Mononuclear cell (primary cell): Measurements from ENCODE around the gene ZNF302. TPM values are rescaled to one million over a fixed set of nuclear protein-coding genes. Genes with fewer than 3 reads are reported as not detected.
"Not testable (repeated sequence)": the region's sequence is repeated elsewhere in the genome, so short reads cannot be mapped to it uniquely, and the experiment has no call there.

Source experiments
- H3K27me3 ChIP-seq: 2 replicates; pipeline ENCODE4 v1.6.0; 2011; ENCODE audit warnings: low read length, control low read depth; ENCODE audit not compliant: insufficient read depth
- H3K4me1 ChIP-seq: 2 replicates; pipeline ENCODE4 v1.5.1; 2011; ENCODE audit warnings: mild to moderate bottlenecking, low read length, control low read depth; ENCODE audit not compliant: insufficient read depth
- H3K4me3 ChIP-seq: 2 replicates; pipeline ENCODE4 v1.5.1; 2011; ENCODE audit warnings: mild to moderate bottlenecking, low read length, moderate library complexity
- H3K9me3 ChIP-seq: 2 replicates; pipeline ENCODE4 v1.5.1; 2011; ENCODE audit warnings: low read depth, mild to moderate bottlenecking, control low read depth, low read length
- total RNA-seq: library from RNA; depleted of rRNA; stranded (reverse); fragments of >200 nt; gene quantifications from one replicate; pipeline ENCODE4 v1.2.3, GENCODE V29; 2012

ZNF302 gene
- total RNA-seq = 7.7 TPM

DNA sequence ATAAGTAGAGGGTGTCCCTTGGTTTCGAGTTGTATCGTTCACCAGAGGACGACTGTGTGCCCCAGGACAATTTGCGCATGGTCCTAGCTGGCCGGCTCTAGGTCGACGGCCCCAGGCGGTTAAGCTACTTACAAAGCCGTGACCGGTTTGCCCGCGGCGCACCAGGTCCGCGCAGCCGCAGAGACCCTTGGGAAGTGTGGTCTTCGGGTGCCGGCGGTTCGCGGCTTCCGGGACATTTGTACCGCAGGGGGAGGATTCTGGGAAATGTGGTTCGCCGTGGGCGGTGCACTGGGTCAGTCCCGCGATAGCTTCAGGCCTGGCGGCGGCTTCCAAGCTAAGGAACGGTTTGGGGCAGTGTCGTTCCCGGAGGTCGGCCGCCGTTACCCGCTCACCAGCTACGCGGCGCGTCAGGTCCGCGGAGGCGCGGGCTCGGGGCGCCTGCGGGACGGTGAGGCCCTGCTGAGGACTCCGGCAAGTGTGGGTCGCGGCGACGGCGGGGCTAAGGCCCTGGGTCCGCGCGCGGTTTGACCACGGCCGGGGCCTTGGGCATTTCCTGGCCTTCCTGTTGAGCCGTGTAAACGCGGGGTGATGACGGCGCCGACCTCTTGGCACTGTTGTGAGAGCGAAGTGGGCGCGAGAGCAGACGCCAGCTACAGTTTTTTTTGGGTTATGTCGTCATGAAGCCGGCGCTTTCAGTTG is at the start of gene ZNF302:
Gene ZNF302 (plus strand): TSS at position 293 of the 699 bp plus-strand sequence. CDS start 1,127 bp downstream, outside the sequence.
- H3K27me3 ChIP-seq = peaks cover 5% of the 10 kb centered on the region
- peaks cover 15% of the 10 kb centered on the region for H3K4me1 ChIP-seq
- H3K4me3 ChIP-seq = peak within 1 kb of the TSS; percentile 76
- H3K9me3 ChIP-seq = peaks cover 18% of the 10 kb centered on the region

DNA sequence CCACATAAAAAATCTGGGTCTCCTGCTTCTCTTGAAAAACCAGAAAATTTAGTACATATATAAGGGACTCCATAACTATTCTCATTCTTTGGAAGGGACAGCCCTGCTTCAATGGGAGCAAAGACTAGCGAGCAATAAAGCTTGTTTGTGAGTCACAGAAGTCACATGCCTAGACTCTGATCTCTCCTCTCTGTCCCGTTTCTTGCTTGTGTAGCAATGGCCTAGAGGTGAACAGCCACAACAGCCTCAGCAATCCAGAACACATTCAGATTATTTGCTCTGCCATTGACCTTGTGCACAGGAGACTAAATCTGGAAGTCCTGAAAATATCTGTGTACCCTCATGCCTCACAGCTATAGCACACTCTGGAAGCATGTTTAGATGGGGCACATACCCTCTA is 43.7 kb upstream of the ZNF302 start:
- Histone ChIP-seq H3K9me3 (peaks cover 10% of the 10 kb centered on the region), H3K4me1 (no peaks in the 10 kb centered on the region), H3K4me3 (no peak overlapping the region), H3K27me3 (no peaks in the 10 kb centered on the region)

DNA sequence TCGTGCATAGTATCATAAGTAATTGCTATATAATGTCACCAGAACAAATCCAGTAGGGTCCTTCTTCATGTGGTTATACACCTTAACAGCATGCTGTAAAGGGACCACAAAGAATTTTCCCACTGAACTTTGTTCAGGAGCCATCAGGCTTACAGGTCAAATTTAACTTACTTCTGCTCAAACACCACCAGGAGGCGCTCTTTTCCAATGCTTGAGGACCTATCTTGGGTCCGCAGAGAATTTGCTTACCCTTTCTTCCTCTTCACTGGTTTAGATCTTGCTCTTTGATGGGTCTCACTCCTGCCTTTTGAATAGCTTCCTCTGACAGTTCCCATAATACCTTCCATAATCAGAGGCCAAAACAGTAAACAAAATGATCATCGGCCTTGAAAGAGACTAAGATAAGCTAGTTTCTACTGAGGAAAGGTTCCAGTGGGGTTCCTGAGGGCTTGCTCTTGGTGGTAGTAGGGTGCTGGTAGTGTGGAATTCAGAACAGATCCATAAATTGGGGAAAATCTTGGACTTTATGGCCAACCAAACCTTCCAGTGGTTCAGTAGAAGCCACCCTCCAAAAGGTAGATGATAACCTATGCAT is 37.9 kb upstream of the ZNF302 start:
- no peaks in the 10 kb centered on the region for H3K27me3 ChIP-seq
- H3K9me3 ChIP-seq = peaks cover 8% of the 10 kb centered on the region
- H3K4me3 ChIP-seq = no peak overlapping the region
- H3K4me1 ChIP-seq = no peaks in the 10 kb centered on the region

- H3K27me3 ChIP-seq = no peaks in the 10 kb centered on the region
- no peak overlapping the region for H3K4me3 ChIP-seq
- H3K9me3 ChIP-seq = no peaks in the 10 kb centered on the region
- H3K4me1 ChIP-seq = no peaks in the 10 kb centered on the region
Measured at GRCh38 chr19:34642241-34642640, 35.2 kb upstream of the ZNF302 start.

DNA sequence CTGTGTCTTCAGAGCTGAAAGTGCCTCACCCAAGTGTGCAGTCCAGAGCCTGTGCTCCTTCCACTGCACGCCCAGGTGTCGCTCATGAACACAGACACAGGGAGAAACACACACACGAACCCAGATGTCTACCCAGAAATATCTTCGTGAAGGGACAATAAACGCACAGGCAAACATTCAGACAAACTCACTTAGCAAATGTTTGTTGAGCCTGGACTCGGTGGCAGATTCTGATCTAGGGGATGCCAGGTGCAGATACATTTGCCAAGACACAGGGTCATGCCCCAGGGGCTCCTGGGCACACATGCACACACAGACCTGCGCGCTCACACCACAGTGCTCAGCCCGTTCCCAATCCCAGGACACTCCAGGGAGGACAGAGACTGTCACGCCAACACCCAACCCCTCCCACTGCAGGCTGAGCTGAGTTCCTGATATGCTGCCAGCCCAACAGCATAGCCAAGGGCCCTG is 32.5 kb upstream of the ZNF302 start:
- Histone ChIP-seq H3K9me3 (no peaks in the 10 kb centered on the region), H3K4me1 (no peaks in the 10 kb centered on the region), H3K4me3 (no peak overlapping the region), H3K27me3 (no peaks in the 10 kb centered on the region)

DNA sequence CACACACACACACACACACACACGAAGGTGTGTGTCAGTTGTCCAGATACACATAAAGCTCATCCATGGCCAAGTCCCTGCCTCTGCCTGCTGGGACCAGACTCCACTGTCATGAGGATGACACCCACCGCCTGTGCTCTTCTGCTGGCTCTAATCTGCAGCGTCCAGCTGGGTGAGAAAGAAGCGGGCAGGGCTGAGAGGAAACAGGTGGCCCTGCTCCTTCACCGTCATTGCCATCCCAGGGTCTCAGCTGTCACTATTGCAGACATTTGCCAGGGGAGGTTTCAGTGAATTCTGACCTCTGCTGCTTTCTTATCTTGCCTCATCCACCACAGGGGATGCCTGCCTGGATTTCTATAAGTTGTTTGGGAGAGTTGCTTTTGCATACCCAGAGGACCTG is 31.9 kb upstream of the ZNF302 start:
- H3K4me3 ChIP-seq = no peak overlapping the region
- H3K9me3 ChIP-seq = no peaks in the 10 kb centered on the region
- no peaks in the 10 kb centered on the region for H3K27me3 ChIP-seq
- H3K4me1 ChIP-seq = no peaks in the 10 kb centered on the region

DNA sequence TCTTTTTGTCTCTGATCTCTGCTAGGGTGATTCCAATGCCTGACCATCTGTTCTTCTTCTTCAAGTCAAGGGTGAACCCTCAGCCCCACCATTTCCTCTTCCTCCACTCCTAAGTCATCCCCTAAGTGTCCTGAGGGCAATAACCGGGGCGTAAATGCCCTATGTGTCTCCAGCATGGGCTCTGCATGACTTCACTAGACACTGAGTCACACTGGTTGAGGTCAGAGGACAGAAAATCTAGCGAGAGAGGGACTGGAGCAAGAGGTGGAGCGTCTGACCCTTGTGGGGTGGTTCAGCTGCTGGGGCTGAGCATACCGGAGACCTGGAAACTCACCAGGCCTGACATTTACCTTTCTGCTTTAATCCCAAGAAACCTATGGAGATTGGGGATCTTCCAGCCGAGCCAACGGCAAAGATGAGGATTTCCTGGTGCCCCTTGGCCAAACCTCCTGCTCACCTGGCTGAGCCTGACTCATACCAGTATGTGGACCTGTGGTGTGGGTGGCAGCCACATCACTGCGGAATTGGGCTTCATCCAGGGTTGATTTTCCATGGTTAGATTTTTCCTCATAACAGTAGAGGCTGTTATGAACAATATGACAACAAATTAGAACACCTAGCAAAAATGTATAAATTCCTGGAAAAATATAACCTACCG is 27.5 kb upstream of the ZNF302 start:
- Histone ChIP-seq H3K27me3 (no peaks in the 10 kb centered on the region), H3K9me3 (peaks cover 10% of the 10 kb centered on the region), H3K4me1 (no peaks in the 10 kb centered on the region), H3K4me3 (no peak overlapping the region)

GRCh38 chr19:34651747-34652146 is 25.7 kb upstream of the ZNF302 start:
- no peaks in the 10 kb centered on the region for H3K4me1 ChIP-seq
- no peaks in the 10 kb centered on the region for H3K27me3 ChIP-seq
- no peak overlapping the region for H3K4me3 ChIP-seq
- peaks cover 10% of the 10 kb centered on the region for H3K9me3 ChIP-seq

DNA sequence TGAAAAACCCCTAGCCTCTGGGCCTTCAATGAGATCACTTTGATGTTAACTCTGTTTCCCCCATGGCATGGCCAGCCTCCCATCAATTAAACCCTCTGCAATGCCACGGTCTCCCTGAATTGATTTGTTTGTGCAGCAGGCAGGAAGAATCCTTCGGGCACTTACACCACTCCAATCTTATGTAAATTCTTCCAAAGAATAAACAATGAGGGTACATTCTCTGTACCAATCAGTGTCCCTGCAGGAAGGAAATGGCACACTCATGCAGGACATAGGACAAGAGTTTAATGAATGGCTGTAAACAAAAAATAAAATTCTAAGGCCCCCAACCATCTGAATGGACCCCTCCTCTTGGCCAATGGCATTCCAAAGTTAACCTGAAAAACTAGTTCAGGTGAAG is 22.7 kb upstream of the ZNF302 start:
- Histone ChIP-seq H3K4me1 (no peaks in the 10 kb centered on the region), H3K27me3 (no peaks in the 10 kb centered on the region), H3K4me3 (no peak overlapping the region), H3K9me3 (peaks cover 10% of the 10 kb centered on the region)

- H3K4me1 ChIP-seq = no peaks in the 10 kb centered on the region
- H3K4me3 ChIP-seq = no peak overlapping the region
- no peaks in the 10 kb centered on the region for H3K27me3 ChIP-seq
- peaks cover 10% of the 10 kb centered on the region for H3K9me3 ChIP-seq
Measured at GRCh38 chr19:34655651-34656050, 21.8 kb upstream of the ZNF302 start.

DNA sequence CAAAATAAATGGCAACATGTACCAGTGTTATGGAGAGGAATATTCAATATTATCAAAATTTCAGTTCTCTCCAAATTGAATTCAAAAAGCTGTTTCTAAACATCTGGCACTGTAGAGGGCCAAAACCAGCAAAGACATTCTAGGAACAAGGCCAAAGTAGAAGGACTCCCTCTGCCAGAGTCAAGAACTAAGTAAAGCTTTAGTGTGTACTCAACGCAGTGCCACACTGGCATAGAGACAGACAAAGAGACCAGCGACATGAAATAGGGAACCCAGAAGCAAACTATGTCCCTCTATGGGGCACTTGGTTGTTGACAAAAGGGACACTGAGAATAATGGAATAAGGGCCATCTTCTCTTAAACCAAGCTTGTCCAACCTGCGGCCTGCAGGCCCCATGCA is 16.1 kb upstream of the ZNF302 start:
- no peak overlapping the region for H3K4me3 ChIP-seq
- H3K27me3 ChIP-seq = no peaks in the 10 kb centered on the region
- H3K9me3 ChIP-seq = no peaks in the 10 kb centered on the region
- H3K4me1 ChIP-seq = no peaks in the 10 kb centered on the region

DNA sequence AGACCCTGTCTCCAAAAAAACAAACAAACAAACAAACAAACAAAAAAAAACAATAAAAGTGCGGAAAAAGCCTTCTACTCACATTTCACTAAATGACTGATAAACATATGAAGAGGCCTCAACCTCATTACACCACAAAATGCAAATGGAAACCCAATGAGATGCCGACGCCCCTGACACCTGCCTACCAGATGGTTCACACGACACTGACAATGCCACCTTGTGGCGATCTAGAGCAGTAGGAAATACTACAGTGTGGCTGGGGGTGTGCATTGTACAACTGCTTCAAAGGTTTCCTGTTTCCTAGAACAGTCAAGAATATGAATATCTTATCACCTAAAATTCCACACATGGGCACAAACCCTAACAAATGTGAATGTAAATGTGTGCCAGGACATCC is 14.6 kb upstream of the ZNF302 start:
- Histone ChIP-seq H3K4me1 (no peaks in the 10 kb centered on the region), H3K9me3 (no peaks in the 10 kb centered on the region), H3K4me3 (no peak overlapping the region), H3K27me3 (no peaks in the 10 kb centered on the region)

DNA sequence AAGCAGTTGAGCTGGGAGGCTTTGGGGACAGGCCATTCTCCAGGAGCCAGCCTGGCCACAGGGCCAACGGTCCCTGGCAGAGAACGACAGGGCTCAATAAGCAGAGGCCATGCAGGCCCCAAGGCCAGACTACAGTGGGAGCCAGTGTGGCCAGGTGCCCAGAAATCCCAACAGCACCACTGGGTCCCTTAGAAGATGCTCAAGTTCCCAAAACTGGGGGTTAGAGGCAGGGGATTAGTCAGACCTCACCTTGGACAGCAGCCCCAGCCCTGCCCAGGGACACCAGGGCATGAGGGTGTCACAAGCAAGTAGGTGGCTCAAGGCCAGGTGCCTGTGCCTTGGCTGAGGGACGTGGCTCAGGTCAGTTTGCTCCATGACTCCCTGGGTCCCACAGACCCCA is 13.3 kb upstream of the ZNF302 start:
- Histone ChIP-seq H3K4me3 (no peak overlapping the region), H3K27me3 (no peaks in the 10 kb centered on the region), H3K9me3 (no peaks in the 10 kb centered on the region), H3K4me1 (no peaks in the 10 kb centered on the region)

DNA sequence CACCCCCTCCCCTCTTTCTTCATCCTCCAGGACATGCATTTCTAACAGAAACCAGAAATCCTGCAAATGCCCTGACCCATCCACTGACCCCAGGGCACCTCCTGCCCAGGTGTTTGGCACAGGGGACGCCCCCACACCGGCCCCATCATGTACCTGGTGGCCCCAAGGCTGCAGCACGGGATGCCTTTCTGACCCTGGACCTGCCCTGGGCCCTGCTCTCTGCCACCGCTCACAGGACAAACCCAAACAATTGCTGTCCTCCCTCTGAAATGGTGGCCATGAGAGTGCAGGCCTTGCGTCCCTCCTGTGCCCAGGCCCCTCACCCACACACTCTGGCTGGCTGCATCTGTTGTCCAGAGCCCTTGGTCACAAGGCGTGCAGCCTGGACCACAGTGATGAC is 12.6 kb upstream of the ZNF302 start:
- H3K4me1 ChIP-seq = no peaks in the 10 kb centered on the region
- H3K4me3 ChIP-seq = no peak overlapping the region
- H3K9me3 ChIP-seq = no peaks in the 10 kb centered on the region
- H3K27me3 ChIP-seq = no peaks in the 10 kb centered on the region

GRCh38 chr19:34665275-34665674 is 12.2 kb upstream of the ZNF302 start:
- not testable (repeated sequence) for H3K9me3 ChIP-seq, H3K4me3 ChIP-seq, H3K4me1 ChIP-seq, H3K27me3 ChIP-seq
